Lower lobe of right lung (tissue), 2 donors: ENCODE measurements around the gene UBE2H. TPM values are rescaled to one million over a fixed set of nuclear protein-coding genes. Genes with fewer than 3 reads are reported as not detected.

Source experiments
- ATAC-seq, 2 donors: fragments of 200-7000 bp; cut with Tn5 transposase; one replicate each; pipeline ENCODE4 v1.9.1; 2020 to 2022; ENCODE audit warnings: mild to moderate bottlenecking in 2 of 2, moderate library complexity in 2 of 2
- DNase-seq: peaks from one replicate; pipeline ENCODE4 v3.0.0-alpha.2; 2020
- H3K27ac ChIP-seq: fragments of 200-600 bp; one replicate; pipeline ENCODE4 v1.8.0; 2022
- H3K27me3 ChIP-seq: fragments of 200-600 bp; one replicate; pipeline ENCODE4 v1.8.0; 2022; ENCODE audit warnings: low read depth
- H3K36me3 ChIP-seq: fragments of 200-600 bp; one replicate; pipeline ENCODE4 v1.8.0; 2022; ENCODE audit warnings: mild to moderate bottlenecking
- H3K4me1 ChIP-seq: fragments of 200-600 bp; one replicate; pipeline ENCODE4 v1.8.0; 2022
- H3K4me3 ChIP-seq: fragments of 200-600 bp; one replicate; pipeline ENCODE4 v1.8.0; 2022; ENCODE audit warnings: mild to moderate bottlenecking
- H3K9me3 ChIP-seq: fragments of 200-600 bp; one replicate; pipeline ENCODE4 v1.8.0; 2022
- CTCF ChIP-seq: fragments of 200-600 bp; IDR thresholded peaks from one replicate; pipeline ENCODE4 v1.8.0; 2022; ENCODE audit warnings: antibody characterized with exemption, mild to moderate bottlenecking
- intact Hi-C: fragments of 100-400 bp; cut with DNase I; formaldehyde crosslinking; loops from one replicate; pipeline ENCODE4 v1.11.0; 2022
- total RNA-seq: library from RNA; stranded (reverse); fragmentation: NEBNext Ultra II Directional; extraction: Animal tissue kit (Norgen Biotek cat#: 25700); gene quantifications from one replicate; pipeline ENCODE4 v1.2.1, GENCODE V29; 2021
- donor health status: DM: no; HTN: yes; CAD: no; lungs with severe emphysema.

UBE2H gene
- total RNA-seq, 1 donor from 2014 or later, result 76.7 TPM

- H3K27me3 ChIP-seq, result no peaks in the 10 kb centered on the region
- H3K4me1 ChIP-seq, result peaks cover 55% of the 10 kb centered on the region
- no peaks in the 10 kb centered on the region for H3K36me3 ChIP-seq
- TF ChIP-seq CTCF, result no peak
- ATAC-seq (peak; percentile 3 to 45), DNase-seq (no peak)
- intact Hi-C loops, result no loop called here
- peak overlapping the region; percentile 96 for H3K27ac ChIP-seq
- H3K4me3 ChIP-seq, result peak overlapping the region; percentile 96
- H3K9me3 ChIP-seq, result no peaks in the 10 kb centered on the region
Measured at GRCh38 chr7:129949292-129950133, 3.2 kb downstream of the UBE2H start.

- peak overlapping the region; percentile 96 for H3K4me3 ChIP-seq
- H3K36me3 ChIP-seq, result no peaks in the 10 kb centered on the region
- ATAC-seq (peak; percentile 82 to 89), DNase-seq (peak; percentile 92)
- intact Hi-C loops, result no loop called here
- H3K27ac ChIP-seq, result peak overlapping the region; percentile 96
- no peak for TF ChIP-seq CTCF
- H3K27me3 ChIP-seq, result no peaks in the 10 kb centered on the region
- H3K4me1 ChIP-seq, result peaks cover 55% of the 10 kb centered on the region
- no peaks in the 10 kb centered on the region for H3K9me3 ChIP-seq
Measured at GRCh38 chr7:129948877-129949291, 3.9 kb downstream of the UBE2H start.

- DNase-seq (no peak), ATAC-seq (no peak)
- Histone ChIP-seq H3K4me3 (no peak overlapping the region), H3K36me3 (no peaks in the 10 kb centered on the region), H3K4me1 (peaks cover 55% of the 10 kb centered on the region), H3K9me3 (no peaks in the 10 kb centered on the region), H3K27ac (peak overlapping the region; percentile 96), H3K27me3 (no peaks in the 10 kb centered on the region)
- TF ChIP-seq CTCF, result no peak
- intact Hi-C loops, result no loop called here
Measured at GRCh38 chr7:129948338-129948737, 4.4 kb downstream of the UBE2H start.

- intact Hi-C loops, result no loop called here
- H3K4me3 ChIP-seq, result no peak overlapping the region
- H3K27me3 ChIP-seq, result no peaks in the 10 kb centered on the region
- H3K4me1 ChIP-seq, result peaks cover 55% of the 10 kb centered on the region
- H3K27ac ChIP-seq, result peak overlapping the region; percentile 96
- no peaks in the 10 kb centered on the region for H3K9me3 ChIP-seq
- ATAC-seq, result peak in 1 of 2 donors; percentile 1
- DNase-seq, result no peak
- no peak for TF ChIP-seq CTCF
- no peaks in the 10 kb centered on the region for H3K36me3 ChIP-seq
Measured at GRCh38 chr7:129947701-129948100, 5.1 kb downstream of the UBE2H start.

GRCh38 chr7:129947049-129947448 lies 5.7 kb downstream of the UBE2H start:
- Histone ChIP-seq H3K4me1 (peaks cover 55% of the 10 kb centered on the region), H3K4me3 (no peak overlapping the region), H3K27ac (peak overlapping the region; percentile 96), H3K9me3 (no peaks in the 10 kb centered on the region), H3K36me3 (no peaks in the 10 kb centered on the region), H3K27me3 (no peaks in the 10 kb centered on the region)
- DNase-seq (no peak), ATAC-seq (no peak)
- no peak for TF ChIP-seq CTCF
- intact Hi-C loops, result no loop called here
